ELR (cell line): Measurements from ENCODE around the gene CCSAP.
"Not testable (repeated sequence)": the region's sequence is repeated elsewhere in the genome, so short reads cannot be mapped to it uniquely, and the experiment has no call there.

Experiments used
- DNase-seq: peaks from one replicate; pipeline ENCODE4 v3.0.0-alpha.2; 2015; ENCODE audit warnings: low read depth

CCSAP gene

DNA sequence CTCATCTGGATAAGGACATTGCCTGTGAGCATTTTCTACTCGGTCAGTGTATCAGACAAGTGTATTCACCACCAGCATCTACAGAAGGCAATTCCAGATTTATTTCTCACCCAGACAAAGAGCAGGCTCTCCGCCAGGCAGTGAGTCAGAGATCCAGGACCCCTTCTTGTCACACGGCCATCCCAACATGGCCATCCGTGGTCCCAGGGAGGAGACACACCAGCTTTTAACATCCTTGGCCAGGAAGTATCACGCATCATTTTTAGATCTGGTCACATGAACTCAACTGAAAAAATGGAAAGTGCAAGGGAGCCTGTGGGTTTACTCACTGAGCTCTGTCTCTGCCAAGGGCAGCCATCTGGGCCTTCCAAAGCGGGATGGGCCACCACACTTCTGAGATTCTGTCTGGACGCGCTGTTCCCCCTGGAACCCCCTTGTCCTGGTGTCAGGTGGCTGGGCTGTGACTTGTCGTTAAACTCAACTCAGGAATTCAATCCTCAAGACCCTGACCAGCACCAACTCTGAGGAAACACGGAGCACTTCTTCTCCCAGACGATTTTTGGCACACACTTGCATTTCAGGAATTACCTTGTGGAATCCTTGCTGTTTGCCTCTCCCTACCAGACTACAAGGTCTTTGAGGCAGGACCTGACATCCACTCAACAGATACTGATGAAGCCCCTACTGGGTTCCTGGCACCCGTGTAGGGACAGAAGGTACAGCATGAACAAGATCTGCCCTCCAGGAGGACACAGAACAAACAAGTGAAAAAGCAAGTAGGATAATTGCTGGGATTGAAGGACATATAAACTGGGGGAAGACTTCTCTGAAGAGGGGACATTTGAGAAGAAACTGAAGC lies 21.6 kb upstream of the CCSAP start:
- no peak for DNase-seq

DNA sequence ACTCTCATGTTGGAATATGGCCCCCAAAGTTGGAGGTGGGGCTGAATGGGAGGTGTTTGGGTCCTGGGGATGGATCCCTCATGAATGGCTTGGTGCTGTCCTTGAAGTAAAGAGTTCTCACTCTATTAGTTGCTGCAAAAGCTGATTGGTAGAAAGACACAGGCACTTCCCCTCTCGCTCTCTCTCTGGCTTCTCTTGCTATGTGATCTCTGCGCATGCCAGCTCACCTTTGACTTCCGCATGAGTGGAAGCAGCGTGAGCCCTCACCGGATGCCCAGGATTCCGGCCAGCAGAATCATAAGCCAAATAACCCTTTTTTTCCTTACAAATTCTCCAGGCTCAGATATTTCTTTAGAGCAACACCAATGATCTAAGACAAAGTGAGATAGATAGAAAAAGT lies 20.9 kb upstream of the CCSAP start:
- no peak for DNase-seq

DNA sequence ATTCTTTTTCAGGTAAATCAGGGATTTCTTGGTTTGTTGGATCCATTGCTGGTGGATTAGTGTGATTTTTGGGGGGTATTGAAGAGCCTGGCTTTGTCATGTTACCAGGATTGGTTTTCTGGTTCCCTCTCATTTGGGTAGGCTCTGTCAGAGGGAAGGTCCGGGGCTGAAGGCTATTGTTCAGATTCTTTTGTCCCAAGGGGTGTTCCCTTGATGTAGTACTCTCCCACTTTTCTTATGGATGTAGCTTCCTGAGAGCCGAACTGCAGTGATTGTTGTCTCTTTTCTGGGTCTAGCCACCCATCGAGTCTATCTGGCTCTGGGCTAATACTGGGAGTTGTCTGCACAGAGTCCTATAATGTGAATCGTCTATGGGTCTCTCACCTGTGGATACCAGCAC lies 17.6 kb upstream of the CCSAP start:
- DNase-seq = no peak

DNA sequence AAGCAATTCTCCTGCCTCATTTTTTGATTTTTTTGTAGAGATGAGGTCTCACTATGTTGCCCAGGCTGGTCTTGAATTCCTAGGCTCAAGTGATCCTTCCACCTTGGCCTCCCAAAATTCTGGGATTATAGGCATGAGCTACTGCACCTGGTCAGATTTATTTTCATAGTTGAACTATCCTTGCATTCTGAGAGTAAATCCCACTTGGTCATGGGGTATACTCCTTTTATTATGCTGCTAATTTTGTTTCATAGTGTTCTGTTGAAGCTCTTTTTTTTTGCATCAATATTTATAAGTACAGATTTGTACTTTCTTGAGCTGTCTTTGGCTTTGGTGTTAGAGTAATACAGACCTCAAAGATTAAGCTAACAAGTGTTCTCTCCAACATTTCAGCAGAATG lies 12.8 kb upstream of the CCSAP start:
- no peak for DNase-seq

DNA sequence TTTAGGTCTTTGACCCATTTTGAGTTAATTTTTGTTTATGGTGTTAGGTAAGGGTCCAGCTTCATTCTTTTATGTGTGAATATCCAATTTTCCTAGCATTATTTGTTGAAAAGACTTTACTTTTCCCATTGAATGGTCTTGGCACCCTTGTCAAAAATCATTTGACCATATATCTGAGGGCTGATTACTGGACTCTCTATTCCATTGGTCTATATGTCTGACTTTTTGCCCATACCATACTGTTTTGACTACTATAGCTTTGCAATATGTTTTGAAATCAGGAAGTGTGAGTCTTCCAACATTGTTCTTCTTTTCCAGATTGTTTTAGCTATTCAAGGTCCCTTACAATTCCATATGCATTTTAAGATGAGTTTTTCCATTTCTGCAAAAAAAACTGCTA lies 11.4 kb upstream of the CCSAP start:
- no peak for DNase-seq

DNA sequence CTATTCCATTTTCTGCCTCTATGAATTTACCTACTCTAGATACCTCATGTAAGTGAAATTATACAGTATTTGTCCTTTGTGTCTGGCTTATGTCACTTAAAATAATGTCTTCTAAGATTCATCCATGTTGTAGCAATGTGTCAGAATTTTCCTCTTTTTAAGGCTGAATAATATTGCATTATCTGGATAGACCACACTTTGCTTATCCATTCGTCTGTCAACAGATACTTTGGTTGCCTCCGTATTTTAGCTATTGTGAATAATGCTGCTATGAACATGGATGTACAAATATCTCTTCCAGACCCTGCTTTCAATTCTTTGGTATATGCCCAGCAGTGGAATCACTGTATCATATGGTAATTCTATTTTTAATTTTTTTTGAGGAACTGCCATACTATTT lies 10.1 kb upstream of the CCSAP start:
- DNase-seq = no peak

DNA sequence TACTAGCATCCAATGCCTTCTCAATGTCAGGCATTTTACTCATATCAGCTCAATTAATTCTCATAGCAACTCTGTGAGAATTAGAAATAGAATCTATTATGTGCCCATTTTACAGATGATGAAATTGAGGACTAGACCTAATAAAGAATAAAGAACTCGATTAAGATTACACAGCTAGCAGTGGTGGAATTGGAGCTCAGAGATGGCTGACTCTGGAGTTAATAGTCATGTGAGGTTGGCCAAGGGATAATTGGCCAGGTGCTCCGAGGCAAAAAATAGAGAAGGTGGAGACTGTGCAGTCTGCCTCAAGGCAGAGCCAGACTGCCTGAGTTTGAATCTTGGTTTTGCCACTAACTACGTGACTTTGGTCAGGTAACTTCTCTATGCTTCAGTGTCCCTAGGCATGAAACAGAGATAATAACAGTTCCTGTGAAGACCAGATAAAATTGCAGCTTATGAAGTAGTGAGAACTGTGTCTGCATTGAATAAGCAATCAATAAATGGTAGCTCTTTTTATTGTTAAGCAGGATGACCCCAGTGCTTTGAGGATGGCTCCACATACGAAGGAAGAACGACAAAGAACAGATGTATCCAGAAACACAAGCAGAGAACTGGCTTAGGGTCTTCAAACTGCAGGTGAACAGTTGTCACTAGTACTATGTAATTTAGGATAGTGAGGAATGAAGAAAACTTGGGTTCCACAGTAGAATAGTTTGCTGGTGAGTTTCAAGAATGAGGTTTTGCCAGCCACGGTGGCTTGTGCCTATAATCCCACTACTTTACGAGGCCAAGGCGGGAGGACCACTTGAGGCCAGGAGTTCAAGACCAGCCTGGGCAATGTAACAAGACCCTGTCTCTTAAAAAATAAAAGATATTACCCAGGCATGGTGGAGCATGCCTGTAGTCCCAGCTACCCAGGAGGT lies 6.9 kb upstream of the CCSAP start:
- no peak for DNase-seq

DNA sequence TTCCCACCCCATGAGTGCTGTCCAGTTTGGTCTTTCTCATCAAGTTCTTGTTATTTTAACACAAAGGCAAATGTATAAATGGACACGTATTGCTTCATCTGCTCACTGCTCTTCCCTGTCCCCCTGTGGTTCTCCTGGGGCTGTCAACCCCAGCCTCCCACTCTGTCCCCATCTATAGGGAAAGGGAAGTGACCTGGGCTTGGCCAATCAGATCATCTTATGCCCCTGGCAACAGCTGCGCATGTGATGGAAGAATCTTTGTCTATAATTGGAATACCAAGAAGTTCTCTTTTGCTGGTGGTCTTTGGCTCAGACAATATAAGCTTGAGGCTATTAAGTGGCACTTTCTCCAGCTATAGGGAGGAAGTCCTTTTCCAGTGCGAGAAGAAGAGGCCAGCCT lies 4.7 kb upstream of the CCSAP start:
- DNase-seq = no peak

DNA sequence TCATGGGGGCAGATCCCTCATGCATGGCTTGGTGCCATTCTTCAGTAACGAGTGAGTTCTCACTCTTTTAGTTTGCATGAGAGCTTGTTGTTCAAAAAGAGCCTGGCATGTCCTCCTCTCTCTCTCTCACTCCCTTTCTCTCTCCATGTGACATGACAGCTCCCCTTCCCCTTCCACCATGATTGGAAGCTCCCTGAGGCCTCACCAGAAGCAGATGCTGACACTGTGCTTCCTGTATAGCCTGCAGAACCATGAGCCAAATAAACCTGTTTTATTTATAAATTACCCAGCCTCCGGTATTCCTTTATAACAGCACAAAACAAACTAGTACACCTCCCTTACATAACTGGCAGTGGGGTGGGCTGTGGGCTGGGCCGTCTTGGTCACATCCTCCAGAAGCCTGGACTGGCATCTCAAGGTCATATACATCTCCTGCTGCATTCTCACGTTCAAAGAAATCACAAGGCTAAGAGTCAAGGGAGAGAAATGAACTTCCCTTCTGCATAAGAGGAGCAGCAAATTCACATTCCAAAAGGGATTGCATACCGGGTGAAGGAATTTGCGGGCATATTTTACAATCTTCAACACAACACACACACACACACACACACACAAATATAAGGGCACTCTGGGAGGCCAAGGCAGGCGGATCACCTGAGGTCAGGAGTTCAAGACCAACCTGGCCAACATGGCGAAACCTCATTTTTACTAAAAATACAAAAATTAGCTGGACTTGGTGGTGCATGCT lies 2.3 kb upstream of the CCSAP start:
- no peak for DNase-seq

DNA sequence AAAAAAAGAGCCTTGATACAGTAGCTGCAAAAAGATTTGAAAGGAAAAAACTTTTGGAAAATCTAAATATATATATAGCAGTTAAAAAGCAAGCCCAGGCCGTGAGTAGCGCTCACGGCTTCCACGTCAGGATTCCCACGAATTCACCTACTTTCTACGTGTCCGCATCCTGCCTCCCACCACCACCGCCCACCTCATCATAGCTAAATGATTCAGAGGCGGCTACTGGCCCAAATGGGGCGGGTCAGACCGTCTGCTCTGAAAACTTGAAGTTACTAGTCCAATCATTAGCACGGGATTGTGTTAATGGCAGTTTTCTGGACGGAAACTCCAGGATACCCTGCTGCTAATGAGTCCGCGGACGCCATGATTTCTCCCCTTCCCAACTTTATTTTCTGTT lies 1.3 kb upstream of the CCSAP start:
- no peak for DNase-seq

DNA sequence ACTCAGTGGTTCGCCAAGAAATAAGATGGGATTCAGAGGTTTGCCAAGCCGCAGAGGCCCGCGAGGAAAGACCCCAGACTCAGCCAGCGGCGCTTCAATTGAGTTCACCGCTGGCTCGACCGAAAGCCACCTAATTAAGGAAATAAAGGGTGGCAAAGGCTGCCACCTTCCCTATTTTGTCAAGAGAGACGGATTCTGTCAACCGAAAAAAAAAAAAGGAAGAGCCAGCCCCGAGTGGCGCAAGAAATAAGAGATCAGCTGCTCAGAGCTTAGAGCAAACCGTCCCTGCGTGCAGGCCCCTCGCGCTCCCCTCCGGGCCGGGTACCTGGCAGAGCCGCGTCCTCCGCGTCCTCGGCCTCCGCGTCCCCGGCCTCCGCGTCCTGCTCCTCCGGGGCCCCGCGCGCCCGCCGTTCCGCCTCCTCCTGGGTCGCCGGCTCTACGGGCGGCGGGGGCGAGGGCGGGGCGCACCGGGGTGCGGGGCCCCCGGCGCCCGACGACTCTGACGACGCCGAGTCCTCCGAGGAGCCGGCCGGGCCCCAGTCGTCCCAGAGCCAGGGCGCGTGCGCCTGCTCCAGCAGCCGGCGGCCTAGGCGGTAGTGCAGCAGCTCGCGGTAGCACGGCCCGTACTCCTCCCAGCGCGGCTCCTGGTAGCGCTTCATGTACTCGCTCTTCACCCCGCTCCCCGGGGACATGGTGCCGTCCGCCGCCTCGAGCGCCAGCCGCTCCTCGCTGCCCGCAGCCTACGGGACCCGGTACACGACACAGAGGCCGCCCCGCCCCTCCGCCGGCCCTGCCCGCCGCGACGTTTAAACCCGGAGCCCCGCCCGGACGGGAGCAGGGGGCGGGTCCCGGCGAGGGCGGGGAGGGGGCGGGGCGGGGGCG lies 832 bp downstream of the CCSAP start:
- peak; percentile 78 for DNase-seq

DNA sequence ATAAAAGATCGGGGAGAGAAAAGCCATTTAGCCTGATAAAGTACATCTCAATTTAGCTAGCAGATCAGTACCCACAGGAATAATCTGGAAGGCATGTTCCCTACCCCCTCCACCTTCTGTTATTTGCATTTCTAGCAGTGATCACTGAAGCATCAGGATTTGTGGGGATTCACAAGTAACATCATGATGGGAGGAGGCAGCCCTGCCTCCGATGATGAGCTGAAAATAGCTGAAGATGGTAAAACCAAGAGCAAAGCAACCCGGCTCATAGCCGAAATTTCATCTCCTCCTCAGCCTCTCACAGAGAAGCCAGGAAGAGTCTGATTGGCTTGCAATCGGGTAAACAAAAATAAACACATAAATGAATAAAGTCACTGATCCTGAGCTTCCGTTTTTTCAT lies 2.4 kb downstream of the CCSAP start:
- DNase-seq = no peak

DNA sequence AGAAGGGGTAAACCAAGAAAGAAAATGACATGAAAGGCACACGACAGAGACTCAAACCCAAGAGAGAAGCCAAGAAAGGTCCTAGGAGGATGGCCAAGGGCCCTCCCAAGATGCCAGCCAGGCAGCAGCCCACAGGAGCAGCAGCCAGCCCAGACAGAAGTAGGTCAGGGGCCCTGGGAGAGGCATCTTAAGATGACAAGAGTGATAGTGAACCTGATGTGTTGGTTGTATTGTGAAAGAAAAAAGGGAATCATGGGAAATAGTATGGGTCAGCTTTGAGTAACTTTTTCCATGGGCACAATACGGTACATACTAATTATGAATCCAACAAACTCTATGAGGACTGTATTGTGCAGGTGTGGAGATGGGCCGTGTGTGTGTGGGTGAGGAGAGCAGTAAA lies 3.3 kb downstream of the CCSAP start:
- DNase-seq = no peak

DNA sequence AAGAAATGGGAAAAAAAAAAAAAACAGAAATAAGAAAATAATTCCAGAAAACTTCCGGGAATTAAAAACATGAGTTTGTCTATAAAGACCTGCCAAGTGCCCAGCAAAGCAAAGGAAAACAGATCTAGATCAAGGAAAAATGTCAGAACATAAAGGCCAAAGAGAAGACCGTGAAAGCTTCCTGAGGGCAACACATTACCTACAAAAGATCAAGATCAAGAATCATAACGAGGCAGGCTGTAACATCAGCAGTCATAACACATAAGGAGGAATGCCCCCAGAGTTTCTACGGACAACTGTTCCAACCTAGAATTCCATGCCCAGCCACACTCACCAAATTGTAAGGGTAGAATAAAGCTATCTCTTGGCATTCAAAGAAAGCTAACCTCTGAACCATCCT lies 3.8 kb downstream of the CCSAP start:
- no peak for DNase-seq

DNA sequence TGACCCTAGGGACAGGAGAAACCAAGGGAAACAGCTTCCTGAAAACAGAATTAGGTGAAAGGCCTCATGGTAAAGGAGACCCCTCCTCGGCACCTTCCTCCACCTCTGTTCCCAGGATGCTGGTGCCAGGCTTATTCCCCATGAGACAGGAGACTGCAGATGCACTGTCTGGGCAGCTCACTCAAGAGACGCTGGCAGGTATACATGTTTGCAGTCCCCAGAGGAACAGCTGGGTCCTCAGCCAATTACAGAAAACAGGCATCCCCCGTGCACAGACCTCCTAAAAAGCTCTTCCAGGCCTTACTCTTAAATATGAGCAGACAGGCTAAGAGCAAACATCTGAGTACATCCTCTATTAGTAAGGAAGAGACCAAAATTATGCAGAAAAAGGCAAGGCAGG lies 6.5 kb downstream of the CCSAP start:
- DNase-seq = no peak

DNA sequence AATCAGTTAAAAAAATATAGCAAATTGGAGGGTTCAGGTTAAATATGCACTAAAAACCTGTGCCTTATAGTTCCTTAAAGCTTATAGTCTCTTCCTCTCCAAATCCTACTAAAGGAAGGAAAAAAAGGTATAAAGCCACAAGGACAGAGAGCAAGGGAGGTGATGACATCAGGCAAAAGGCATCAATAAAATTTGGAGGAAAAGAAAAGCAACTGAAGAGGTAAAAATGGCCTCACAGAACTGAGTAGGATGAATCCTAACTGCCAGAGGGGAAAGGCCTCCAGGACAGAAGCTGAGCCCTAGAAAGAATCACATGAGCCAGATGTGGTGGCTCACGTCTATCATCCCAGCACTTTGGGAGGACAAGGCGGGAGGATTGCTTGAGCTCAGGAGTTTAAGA lies 8.1 kb downstream of the CCSAP start:
- peak; percentile 5 for DNase-seq

DNA sequence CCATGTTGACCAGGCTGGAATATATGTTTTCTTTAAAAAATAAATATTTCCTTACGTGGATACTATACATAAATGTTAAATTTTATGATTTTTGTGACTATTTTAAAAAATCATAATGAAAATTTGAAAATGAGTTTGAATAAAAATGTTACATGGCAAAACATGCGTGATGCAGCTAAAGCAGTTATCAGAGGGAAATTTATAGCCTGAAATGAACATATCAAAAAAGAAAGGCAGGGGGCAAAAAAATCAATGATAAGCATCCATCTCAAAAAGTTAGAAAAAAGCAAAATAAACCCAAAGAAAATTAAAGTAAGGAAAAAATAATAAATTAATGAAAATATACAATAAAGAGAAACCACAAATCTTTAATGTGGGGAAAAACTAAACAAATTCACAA lies 8.6 kb downstream of the CCSAP start:
- no peak for DNase-seq

DNA sequence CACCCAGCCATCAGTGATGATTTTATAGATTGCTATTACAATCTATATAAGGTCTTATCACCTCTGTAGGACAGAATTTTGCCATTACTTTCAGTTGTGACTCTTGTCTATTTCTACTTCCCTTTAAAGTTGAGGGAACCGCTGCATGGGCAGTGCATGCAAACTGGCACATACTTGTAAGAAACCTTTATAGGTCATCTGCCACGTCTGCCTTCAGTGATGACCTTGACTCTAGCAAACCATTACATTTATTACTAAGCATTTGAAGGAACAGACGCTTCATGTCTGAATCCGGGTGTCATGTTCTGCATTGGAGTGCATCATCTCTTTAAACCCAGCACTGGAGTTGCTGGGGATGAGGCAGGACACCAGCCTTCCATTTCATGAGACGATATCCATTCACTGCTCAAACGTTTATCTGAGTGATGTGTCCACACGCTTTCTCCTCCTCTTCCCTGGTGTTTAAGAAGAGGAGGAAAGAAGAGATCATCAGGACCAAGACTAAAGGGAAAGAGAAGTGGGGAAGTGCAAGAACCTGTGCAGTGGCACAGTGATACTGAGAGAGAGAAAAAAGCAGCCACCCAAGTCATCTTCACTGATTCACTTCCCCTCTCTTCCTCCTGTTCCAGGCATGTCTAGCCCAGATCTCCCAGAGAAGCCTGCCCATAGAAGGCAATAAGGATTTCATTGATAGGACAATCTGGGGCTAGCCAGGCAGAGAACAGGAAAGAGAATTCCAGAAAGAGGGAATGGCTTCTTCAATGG lies 14.1 kb downstream of the CCSAP start:
- no peak for DNase-seq

DNA sequence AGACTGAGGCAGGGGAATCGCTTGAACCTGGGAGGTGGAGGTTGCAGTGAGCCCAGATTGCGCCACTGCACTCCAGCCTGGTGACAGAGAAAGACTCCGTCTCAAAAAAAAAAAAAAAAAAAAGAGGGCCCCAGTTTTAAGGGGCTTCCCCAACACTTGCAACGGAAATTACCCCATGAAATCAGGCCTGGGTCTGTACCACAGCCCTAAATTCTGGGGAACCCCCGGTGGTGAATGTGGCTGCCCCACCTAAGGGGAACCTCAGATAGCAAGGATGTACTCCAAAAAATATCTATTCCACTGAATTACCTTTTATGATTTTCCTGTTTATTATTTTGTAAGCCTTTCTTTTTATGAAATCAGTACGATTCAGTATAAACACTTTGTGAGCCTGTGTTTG lies 15.1 kb downstream of the CCSAP start:
- not testable (repeated sequence) for DNase-seq

DNA sequence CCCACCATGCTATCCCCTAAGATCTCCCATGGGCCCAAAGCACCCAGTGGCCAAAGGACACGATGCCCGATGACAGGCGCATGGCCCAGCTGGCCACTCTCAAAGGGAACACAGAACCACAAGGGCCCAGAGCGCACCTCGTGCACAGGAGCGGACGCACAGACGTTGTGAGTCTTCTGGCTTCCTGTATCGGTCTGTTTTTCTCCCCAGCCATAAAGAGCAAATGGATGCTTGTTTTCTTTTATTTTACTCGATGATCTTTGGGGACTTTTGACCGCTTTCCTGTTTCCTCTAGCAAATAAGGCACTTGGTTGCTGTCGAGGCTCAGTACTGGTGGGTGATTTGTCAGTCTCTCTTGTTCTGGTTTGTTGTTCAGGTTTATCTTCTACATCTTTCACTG lies 16.2 kb downstream of the CCSAP start:
- DNase-seq = no peak
